ENCODE data around the gene NEMF.
A peak's percentile ranks its signal among the peaks of the same experiment; 100 is the strongest.
"Not testable (repeated sequence)": the region's sequence is repeated elsewhere in the genome, so short reads cannot be mapped to it uniquely, and the experiment has no call there.

The NEMF gene, protein sequence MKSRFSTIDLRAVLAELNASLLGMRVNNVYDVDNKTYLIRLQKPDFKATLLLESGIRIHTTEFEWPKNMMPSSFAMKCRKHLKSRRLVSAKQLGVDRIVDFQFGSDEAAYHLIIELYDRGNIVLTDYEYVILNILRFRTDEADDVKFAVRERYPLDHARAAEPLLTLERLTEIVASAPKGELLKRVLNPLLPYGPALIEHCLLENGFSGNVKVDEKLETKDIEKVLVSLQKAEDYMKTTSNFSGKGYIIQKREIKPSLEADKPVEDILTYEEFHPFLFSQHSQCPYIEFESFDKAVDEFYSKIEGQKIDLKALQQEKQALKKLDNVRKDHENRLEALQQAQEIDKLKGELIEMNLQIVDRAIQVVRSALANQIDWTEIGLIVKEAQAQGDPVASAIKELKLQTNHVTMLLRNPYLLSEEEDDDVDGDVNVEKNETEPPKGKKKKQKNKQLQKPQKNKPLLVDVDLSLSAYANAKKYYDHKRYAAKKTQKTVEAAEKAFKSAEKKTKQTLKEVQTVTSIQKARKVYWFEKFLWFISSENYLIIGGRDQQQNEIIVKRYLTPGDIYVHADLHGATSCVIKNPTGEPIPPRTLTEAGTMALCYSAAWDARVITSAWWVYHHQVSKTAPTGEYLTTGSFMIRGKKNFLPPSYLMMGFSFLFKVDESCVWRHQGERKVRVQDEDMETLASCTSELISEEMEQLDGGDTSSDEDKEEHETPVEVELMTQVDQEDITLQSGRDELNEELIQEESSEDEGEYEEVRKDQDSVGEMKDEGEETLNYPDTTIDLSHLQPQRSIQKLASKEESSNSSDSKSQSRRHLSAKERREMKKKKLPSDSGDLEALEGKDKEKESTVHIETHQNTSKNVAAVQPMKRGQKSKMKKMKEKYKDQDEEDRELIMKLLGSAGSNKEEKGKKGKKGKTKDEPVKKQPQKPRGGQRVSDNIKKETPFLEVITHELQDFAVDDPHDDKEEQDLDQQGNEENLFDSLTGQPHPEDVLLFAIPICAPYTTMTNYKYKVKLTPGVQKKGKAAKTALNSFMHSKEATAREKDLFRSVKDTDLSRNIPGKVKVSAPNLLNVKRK

DNA sequence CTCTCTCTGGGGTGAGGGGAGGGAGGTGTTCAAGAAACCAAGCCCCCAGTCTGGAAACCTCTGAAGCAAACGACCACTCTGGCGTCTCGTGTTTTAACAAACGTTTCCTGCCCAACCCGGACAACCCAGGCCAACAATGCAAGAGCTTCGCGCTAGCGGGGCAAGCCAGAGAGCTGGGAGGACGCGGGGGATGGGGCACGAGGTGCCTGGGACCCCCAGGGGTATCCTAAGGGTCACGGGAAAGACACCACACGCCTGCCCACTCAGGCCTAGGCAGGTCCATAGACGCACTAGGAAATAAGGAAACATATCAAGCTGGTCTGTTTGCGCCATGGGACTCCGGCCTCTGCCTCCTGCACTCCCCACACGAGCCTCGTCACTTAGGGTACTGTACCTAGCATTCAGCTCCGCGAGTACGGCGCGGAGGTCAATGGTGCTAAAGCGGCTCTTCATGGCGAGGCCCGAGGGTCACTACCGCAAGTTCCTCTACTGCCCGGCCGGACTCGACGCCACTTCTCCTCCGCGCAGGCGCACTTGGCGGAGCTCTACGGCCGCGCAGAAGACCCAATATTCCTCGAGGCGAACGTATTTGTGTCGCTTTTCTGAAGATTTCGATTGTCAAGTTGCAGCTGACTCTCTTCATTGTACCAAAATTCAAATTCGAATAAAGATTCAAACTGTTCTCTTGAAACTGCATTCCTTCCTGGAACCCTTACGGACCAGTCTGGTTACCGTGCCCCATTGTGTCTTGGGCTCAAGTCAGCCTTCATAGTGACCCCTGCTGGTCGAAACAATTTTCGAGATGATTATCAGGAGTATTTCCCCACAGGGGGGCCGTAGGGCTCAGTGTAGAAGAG is at the start of gene NEMF:
NEMF (minus strand) TSS at position 488 of the 857 bp plus-strand sequence; CDS start at position 453, 35 bp downstream.
- peak; percentile 95 for DNase-seq
- in situ Hi-C loops (cut with MboI; ENCODE audit: low pct_unique_long_range_greater_than_20kb, low sequenced_read_pairs): loop anchor here (25.0 kb wide), 1 partner anchor 260 kb away; the partner anchor contains the start of gene VCPKMT

DNA sequence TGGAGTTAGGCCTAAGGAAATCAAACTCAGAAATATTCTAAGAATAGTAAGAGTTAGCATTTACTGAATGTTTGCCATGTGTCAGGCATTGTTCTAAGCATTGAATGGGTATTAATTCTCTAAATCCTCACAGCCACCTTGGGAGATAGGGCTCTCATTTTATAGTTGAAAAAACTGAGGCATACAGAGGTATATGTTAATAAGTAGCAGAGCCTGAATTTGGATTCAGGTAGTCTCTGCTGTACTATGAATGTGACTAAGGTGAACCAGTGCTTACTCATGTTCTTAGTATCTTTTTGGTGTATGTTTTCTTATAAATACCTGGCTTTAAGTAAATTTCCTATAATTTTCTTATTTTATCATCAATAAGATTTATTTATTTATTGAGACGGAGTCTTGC is 48.4 kb upstream of the NEMF start:
- in situ Hi-C loops (cut with MboI; ENCODE audit: low pct_unique_long_range_greater_than_20kb, low sequenced_read_pairs): no loop called here
- no peak for DNase-seq

DNA sequence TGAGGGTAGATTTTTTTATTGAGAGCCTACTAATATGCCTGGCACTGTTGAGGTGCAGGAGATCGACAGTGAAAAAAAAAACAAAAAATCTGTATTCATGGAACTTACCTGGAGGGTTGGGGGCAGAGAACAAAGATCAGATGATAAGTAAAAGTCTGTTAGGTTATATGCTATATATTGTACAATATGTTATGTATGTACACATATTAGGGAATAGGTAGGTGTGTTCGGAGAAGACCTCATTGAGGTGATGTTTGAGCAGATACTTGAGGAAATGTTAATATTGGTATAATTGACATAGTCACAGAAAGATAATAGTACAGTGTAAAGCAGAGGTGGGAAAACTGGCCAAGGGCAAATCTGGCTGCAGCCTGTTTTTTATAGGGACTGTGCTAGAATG is 45.9 kb upstream of the NEMF start:
- in situ Hi-C loops (cut with MboI; ENCODE audit: low pct_unique_long_range_greater_than_20kb, low sequenced_read_pairs): no loop called here
- no peak for DNase-seq

DNA sequence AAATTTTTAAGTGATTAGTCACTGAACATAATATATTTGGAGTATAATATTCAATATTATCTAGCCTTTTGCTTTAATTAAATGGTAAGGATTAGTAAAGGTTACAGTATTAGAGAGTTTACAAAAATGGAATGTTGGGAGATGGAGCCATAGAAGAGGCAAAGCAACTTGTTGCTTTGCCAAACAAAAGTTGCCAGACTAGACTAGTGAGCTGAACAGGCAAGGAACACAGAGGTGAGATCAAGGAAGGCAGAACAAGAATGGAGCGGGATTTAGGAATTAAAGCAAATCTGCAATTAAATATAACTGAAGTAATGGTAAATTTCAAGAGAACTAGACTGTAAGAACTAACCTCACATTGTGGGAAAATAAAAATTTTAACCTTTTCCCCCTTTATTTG is 45.4 kb upstream of the NEMF start:
- in situ Hi-C loops (cut with MboI; ENCODE audit: low pct_unique_long_range_greater_than_20kb, low sequenced_read_pairs): no loop called here
- DNase-seq: no peak

DNA sequence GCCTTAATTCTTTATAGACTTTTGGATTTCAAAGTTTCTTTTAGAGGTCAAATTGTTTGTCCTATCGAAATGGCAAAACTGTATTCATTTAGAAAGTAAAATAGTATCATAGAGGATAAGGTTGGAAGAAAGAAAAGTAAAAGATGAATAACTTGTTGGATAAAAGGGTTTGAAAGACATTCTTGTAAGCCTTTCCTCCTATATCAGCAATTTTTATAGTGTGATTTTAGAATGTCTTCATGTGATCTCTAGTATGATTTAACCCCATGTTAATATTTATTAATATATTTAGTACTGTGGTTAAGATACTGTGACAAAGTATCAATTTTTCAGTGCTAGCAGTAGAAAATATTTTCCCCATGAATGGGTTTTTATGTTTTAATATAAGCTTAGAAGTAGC is 44.8 kb upstream of the NEMF start:
- in situ Hi-C loops (cut with MboI; ENCODE audit: low pct_unique_long_range_greater_than_20kb, low sequenced_read_pairs): no loop called here
- no peak for DNase-seq

DNA sequence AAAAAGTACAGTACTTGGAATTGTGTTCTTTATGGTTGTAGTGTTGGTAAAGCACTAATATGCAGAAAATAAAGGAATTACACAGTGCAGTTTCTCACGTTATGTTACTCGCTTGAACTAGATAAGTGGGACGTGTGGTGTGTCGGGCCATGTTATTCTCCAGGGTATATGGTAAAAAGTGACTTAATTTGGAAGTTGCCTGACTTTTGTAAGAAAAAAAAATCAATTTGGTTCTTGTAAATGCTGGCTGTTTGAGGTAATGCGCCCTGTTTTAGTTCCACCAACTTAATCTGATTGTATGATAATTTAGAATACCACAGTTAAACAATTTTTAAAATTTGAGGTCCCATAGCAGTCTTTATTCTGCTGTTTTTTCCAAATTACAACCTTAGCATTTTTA is 44.4 kb upstream of the NEMF start:
- DNase-seq: no peak
- in situ Hi-C loops (cut with MboI; ENCODE audit: low pct_unique_long_range_greater_than_20kb, low sequenced_read_pairs): no loop called here

DNA sequence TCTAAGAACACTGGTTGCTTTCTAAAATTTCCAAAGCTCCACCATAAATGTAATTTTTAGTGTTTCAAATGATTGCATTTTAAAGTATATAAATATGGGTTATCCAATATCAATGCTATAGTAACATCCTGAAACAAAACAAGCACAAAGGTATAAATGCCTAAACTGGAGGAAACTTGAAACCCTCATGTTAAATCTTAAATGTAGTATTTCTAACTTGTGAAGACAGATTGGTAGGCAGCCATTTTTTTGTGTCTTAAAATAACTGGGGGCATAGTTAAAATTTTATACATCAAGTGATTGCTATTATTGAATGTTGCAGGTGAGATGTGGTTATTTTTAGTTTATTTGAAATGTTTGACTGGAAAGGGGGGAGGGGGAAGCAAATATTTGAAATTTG is 43.7 kb upstream of the NEMF start:
- DNase-seq; in situ Hi-C loops (cut with MboI; ENCODE audit: low pct_unique_long_range_greater_than_20kb, low sequenced_read_pairs): not testable (repeated sequence)

DNA sequence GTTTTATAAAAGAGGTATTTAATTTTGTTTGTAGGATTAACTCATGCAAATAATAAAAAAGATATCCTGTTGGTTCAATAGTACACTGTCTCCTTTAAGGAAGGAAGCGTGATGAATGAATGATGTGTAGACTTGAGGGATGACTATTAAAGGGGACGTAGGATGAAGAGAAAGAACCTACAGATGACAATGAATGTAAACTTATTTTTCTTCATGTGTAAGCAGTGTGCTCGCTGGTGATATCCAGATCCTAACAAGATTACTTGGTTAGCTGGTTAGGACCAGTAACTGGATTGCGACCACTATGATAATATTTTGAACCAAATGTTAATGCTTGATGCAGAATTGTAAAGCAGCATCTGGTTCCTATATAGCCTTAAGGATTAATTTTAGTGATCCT is 42.9 kb upstream of the NEMF start:
- in situ Hi-C loops (cut with MboI; ENCODE audit: low pct_unique_long_range_greater_than_20kb, low sequenced_read_pairs): no loop called here
- DNase-seq: no peak

DNA sequence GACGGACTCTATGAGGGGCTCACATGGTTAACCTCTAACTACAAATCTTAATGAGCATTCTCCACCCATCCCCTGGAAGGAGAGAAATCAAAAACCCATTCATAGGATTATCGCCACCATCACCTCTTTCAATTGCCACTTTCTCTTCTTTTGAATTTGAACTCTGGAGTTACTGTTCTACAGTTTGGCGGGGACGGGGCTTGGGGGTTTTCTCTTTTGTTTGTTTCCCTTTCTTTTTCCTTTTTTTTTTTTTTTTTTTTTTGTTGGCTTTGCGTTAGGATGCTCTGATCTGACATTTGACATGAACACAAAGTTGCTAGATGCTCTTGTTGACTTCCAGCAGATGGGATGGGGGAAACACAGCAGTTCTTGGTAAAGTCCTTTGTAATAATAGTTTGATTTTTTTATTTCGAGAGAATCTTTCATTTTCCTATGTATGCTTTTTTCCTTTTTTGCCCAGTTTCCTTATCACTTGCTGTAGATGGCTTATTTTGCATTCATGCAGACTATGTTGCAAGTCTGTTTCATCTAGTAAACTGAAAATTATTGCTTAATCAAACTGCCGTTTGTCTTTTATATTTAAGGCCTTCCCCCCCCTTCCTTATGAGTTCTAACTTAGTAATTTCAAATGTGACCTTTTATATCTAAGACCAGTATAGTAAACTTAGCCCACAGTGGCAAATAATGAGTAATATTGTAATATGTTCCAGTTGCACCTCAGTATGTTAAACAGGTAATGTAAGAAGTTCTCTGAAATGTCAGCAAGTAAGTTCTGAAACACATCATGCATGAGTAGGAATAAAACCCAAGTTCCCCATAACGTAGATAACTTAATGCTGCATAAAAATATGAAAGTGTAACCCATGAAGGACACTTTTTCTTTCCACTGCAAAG is 41.9 kb upstream of the NEMF start:
- in situ Hi-C loops (cut with MboI; ENCODE audit: low pct_unique_long_range_greater_than_20kb, low sequenced_read_pairs); DNase-seq: not testable (repeated sequence)

DNA sequence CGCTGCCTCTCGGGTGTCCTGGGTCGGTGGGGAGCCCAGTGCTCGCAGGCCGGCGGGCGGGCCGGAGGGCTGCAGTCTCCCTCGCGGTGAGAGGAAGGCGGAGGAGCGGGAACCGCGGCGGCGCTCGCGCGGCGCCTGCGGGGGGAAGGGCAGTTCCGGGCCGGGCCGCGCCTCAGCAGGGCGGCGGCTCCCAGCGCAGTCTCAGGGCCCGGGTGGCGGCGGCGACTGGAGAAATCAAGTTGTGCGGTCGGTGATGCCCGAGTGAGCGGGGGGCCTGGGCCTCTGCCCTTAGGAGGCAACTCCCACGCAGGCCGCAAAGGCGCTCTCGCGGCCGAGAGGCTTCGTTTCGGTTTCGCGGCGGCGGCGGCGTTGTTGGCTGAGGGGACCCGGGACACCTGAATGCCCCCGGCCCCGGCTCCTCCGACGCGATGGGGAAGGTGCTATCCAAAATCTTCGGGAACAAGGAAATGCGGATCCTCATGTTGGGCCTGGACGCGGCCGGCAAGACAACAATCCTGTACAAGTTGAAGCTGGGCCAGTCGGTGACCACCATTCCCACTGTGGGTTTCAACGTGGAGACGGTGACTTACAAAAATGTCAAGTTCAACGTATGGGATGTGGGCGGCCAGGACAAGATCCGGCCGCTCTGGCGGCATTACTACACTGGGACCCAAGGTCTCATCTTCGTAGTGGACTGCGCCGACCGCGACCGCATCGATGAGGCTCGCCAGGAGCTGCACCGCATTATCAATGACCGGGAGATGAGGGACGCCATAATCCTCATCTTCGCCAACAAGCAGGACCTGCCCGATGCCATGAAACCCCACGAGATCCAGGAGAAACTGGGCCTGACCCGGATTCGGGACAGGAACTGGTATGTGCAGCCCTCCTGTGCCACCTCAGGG is 41.0 kb upstream of the NEMF start:
- peak; percentile 67 for DNase-seq
- in situ Hi-C loops (cut with MboI; ENCODE audit: low pct_unique_long_range_greater_than_20kb, low sequenced_read_pairs): no loop called here

DNA sequence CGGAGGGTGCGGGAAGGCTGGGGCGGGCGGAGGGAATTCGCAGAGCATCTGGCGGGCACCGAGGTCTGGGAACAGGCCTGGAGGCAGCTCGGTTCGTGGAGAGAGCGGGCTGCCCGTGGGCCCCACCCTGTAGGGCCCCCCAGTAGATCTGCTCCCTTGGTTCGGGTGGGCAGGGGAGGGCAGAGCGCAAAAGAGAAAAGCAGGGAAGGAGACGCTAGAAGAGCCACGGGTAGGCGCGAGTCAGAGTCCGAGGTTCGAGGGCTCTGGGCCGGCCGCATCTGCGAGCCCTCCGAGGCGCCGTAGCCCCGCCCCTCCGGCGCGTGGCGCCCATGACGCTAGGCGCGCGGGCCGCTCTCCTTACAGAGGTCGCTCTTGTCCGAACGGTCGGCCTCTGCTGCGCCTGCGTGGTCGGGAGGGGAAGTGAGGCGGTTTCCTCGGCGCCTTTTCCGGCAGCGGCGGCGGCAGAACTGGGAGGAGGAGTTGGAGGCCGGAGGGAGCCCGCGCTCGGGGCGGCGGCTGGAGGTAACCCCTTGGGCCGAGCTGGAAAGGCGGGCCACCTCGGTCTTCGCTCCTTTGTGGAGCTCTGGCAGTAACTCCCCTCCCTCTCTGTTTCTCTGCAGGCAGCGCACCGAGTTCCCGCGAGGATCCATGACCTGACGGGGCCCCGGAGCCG is 40.2 kb upstream of the NEMF start, which contains the start of gene ARF6:
ARF6 (plus strand) TSS at position 447 of the 673 bp plus-strand sequence. CDS start 655 bp downstream, outside the sequence.
- in situ Hi-C loops (cut with MboI; ENCODE audit: low pct_unique_long_range_greater_than_20kb, low sequenced_read_pairs): no loop called here
- DNase-seq: peak; percentile 97

DNA sequence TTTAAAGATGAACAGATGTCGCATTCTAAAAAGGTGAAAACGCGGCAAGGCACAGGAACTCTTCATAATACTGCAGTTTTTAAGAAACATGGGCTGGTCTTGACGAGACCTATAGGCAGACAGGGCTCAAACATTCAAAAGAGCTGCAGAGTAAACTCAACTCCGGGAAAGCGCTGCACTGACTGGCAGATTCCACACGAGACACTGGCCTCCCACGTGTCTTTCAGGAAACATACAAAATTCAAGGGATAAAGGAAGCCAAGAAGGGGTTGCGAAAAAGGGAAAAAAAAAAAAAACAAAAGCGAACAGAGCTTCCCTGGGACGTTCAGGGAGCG is 39.7 kb upstream of the NEMF start:
- DNase-seq: peak; percentile 84
- in situ Hi-C loops (cut with MboI; ENCODE audit: low pct_unique_long_range_greater_than_20kb, low sequenced_read_pairs): no loop called here

DNA sequence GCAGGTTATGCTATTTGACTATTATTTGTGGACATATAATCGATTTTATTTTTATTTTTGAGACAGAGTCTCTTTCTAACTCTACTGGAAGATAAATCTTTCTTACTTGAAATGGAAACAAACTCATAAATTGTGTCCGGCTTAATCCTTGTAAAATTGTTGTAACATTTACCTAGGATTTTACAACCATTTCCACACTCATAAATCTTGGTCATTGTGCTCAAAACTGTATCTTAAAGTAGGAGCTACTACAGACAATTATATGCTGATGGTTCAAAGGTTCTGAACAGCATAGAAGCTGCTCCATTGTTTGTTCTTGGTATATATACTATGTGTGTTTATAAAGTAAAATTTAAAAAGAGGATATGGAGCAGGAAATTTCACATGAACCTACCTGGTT is 35.7 kb upstream of the NEMF start:
- no peak for DNase-seq
- in situ Hi-C loops (cut with MboI; ENCODE audit: low pct_unique_long_range_greater_than_20kb, low sequenced_read_pairs): no loop called here

DNA sequence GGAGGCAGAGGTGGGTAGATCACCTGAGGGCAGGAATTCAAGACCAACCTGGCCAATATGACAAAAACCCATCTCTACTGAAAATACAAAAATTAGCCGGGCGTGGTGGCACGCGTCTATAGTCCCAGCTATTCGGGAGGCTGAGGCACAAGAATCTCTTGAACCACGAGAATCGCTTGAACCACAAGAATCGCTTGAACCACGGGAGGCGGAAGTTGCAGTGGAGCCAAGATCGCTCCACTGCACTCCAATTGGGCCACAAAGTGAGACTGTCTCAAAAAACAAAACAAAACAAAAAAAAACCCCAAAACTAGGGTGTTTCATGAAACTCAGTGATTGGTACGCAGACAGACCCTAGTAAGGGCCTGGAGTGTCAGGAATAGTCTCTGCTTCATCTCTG is 33.9 kb upstream of the NEMF start:
- no peak for DNase-seq

DNA sequence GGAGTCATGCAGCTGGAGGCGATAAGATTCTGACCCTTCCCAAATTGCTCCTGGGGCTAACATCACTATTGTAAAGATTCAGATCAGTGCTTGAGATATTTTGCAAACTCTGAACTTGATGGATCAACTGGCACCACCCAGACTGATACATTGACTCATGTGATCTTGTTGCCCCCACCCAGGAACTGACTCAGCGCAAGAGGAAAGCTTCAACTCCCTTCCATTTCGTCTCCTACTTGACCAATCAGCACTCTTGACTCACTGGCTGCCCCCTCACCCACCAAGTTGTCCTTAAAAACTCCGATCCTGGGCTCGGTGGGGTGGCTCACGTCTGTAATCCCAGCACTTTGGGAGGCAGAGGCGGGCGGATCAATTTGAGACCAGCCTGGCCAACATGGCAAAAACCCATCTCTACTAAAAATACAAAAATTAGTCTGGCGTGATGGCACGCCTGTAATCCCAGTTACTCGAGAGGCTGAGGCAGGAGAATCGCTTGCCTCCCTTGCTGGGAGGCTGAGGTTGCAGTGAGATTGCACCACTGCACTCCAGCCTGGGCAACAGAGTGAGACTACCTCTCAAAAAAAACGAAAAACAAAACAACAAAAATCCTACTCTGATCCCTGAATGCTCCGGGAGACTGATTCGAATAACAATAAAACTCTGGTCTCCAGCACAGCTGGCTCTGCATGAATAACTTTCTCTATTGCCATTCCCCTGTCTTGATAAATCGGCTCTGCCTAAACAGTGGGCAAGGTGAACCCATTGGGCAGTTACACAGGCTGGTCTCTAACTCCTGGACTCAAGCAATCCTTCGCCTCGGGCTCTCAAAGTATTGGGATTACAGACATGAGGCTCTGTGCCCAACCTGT is 30.5 kb upstream of the NEMF start:
- in situ Hi-C loops (cut with MboI; ENCODE audit: low pct_unique_long_range_greater_than_20kb, low sequenced_read_pairs): no loop called here
- no peak for DNase-seq

More for the DNA sequence above, 33.9 kb upstream of the NEMF start:
- in situ Hi-C loops (cut with MboI; ENCODE audit: low pct_unique_long_range_greater_than_20kb, low sequenced_read_pairs): no loop called here
